Vagina (tissue), 2 donors: ENCODE results near the gene DOCK1.

Experiments
- CTCF ChIP-seq, 3 experiments: fragments of 450-650 bp in 2 of 3; fragments of 200-600 bp in 1 of 3; sonication (generic) in 1 of 3; IDR thresholded peaks; one replicate each; pipeline ENCODE4 v1.5.1; 2017 to 2019; ENCODE audit warnings: antibody characterized with exemption in 3 of 3, mild to moderate bottlenecking in 2 of 3, moderate library complexity in 2 of 3
- POLR2A ChIP-seq, 2 donors: fragments of 450-650 bp; IDR thresholded peaks; one replicate each; pipeline ENCODE4 v1.6.1; 2017; ENCODE audit warnings: antibody characterized with exemption in 2 of 2, mild to moderate bottlenecking in 2 of 2, moderate library complexity in 2 of 2

- TF ChIP-seq CTCF (IDR thresholded peaks at IDR 0.05) (no peak), POLR2A (IDR thresholded peaks at IDR 0.05) (no peak)
These were observed 67.6 kb downstream of the DOCK1 start for GRCh38 chr10:126972635-126973414.
